Cardiac fibroblast (primary cell): Measurements from ENCODE around the gene CRYBG1.

ENCODE experiments used
- DNase-seq, 2 donors: peaks; one replicate each; pipeline versions ENCODE4 v3.0.0 to v3.0.0-alpha.2; 2010; ENCODE audit warnings: low read depth in 2 of 2
- H3K4me3 ChIP-seq, 2 donors: replicated peaks in 1 of 2; 1 replicate in 1 of 2; 2 replicates in 1 of 2; pipeline ENCODE4 v1.5.1; 2011; ENCODE audit warnings: low read depth in 2 of 2, low read length in 2 of 2, mild to moderate bottlenecking in 2 of 2, moderate library complexity in 1 of 2
- TF ChIP-seq, protein P1 (sequence below): IDR thresholded peaks from one replicate; pipeline ENCODE4 v1.5.1; 2011; ENCODE audit warnings: low read depth, mild to moderate bottlenecking, low read length, inconsistent platforms

CRYBG1 gene

DNA sequence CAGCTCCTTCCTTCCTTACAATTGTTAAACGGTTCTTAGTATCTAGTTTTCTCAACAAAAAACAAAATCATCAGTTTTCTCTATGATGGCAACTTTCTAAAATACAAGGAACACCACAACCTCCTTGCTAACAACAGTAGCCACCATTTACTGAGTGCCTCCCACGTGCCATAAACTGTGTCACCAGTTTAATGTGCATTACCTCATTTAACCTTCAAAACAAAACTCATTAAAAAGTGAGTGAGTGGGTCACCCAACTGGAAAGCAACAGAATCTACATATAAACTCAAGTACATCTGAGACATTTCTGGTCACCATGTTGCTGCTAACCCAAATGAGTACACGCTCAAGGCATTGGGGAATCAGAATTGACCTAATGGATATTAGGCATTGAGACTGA, 257.8 kb downstream of the CRYBG1 start:
- TF ChIP-seq, protein P1, sequence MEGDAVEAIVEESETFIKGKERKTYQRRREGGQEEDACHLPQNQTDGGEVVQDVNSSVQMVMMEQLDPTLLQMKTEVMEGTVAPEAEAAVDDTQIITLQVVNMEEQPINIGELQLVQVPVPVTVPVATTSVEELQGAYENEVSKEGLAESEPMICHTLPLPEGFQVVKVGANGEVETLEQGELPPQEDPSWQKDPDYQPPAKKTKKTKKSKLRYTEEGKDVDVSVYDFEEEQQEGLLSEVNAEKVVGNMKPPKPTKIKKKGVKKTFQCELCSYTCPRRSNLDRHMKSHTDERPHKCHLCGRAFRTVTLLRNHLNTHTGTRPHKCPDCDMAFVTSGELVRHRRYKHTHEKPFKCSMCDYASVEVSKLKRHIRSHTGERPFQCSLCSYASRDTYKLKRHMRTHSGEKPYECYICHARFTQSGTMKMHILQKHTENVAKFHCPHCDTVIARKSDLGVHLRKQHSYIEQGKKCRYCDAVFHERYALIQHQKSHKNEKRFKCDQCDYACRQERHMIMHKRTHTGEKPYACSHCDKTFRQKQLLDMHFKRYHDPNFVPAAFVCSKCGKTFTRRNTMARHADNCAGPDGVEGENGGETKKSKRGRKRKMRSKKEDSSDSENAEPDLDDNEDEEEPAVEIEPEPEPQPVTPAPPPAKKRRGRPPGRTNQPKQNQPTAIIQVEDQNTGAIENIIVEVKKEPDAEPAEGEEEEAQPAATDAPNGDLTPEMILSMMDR = no peak
- DNase-seq = no peak

DNA sequence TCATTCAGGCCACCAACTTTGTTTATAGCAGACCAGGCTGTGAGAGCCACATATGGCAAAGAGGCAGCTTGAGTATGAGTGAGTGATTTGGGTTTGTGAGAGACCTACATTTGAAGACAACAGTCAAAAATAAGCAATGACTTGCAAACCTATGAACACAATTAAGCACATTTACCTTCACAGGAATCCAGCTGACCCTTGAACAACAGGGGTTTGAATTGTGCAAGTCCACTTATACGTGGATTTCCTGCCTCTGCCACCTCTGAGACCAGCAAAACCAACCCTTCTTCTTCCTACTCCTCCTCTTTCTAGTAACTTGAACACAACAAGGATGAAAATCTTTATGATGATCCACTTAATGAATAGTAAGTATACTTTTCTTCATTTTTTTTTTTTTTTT, 258.7 kb downstream of the CRYBG1 start:
- no peak for DNase-seq
- H3K4me3 ChIP-seq = no peak overlapping the region
- TF ChIP-seq, protein P1 = no peak

More for the DNA sequence above, 257.8 kb downstream of the CRYBG1 start:
- no peak overlapping the region for H3K4me3 ChIP-seq

DNA sequence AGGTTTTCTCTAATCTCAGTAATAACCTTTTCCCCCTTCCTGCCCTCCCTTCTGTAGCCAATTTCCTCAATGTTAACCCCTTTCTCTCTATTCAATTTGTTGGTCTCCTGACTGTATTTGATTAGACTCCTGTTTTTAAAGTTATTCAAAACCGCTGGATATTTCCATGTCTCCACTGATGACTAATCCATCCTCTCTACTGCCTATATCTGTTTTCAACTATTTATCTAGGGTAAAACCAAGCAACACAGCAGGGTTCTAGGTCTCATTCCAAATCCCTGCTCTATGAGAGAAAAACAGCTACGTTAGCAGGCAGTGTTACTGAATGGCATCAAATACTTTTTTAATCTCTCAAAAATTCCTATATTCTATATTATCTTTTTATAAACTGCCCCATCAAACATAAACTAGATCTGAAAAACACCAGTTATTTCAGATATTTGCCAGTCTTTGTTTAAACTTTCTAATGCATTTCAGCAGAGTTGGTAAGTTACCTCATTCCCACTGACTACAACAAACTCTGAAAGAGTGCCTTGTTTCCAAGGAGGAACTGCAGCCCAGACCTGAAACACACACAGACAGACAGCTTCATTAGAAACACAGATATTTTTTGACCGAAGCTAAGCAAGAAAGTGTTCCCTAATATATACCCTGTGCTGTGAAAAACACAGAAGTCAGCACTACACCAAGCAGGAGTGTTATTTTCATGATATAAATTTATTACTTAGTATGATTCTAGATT, 260.6 kb downstream of the CRYBG1 start:
- TF ChIP-seq, protein P1 = no peak
- H3K4me3 ChIP-seq = no peak overlapping the region
- DNase-seq = peak in 1 of 2 donors; percentile 20
